Stimulated activated CD4-positive, alpha-beta T cell treated with anti-CD3 and anti-CD28 coated beads, Interleukin-15, amount 100 ng/mL, for 24 hours (primary cell): ENCODE measurements around the gene BCAR1.
"Not testable (repeated sequence)": the region's sequence is repeated elsewhere in the genome, so short reads cannot be mapped to it uniquely, and the experiment has no call there.

Experiments used
- DNase-seq: peaks from one replicate; pipeline ENCODE4 v3.0.0-alpha.2; 2020

BCAR1 gene

GRCh38 chr16:75252049-75252864 is 833 bp upstream of the BCAR1 start:
- DNase-seq, result no peak

GRCh38 chr16:75250809-75251279 is 580 bp downstream of the BCAR1 start:
- peak; percentile 33 for DNase-seq

- no peak for DNase-seq
Observed at GRCh38 chr16:75250089-75250808, 1.2 kb downstream of the BCAR1 start.

- no peak for DNase-seq
Observed at GRCh38 chr16:75249441-75249840, 2.0 kb downstream of the BCAR1 start.

DNA sequence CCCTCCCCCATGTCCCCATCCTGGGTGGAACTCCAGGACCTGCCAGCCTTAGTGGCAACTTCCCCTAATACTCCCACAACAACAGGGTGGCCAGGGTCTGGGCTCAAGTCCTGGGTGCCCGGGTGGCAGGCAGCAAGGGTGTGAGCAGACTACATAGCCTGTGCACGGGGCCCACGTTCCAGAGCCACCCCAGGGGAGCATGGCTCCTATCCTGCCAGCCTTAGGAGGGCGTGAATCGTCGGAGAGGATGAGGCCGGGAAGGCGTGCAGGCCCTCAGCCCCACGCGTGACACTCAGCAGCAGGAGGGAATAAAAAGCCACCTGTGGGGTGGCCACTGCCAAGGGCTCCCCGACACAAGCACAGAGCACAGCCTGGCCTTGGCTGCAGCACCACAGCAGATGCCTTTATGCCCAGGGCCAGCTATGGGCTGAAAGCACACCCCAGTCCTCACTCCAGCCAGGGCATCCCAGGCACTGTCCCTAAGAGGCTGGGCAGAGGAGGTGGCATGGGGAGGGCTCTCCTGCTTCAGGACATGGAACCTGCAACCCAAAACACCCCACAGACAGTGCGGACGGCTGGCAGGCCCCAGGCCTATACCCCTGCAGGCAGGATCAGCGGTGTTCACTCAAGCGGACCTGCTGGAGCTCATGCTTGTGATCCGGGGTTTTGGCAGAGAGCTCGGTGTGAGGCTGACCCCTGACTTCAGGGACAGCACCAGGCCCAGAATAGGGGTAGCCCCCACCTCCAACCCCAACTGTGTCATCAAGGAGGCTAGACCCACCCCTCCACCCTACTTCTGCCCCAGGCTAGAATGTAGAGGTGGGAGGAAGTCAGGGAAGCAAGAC is 2.7 kb downstream of the BCAR1 start:
- DNase-seq, result no peak

GRCh38 chr16:75248142-75248535 is 3.3 kb downstream of the BCAR1 start:
- no peak for DNase-seq

GRCh38 chr16:75247249-75247648 is 4.2 kb downstream of the BCAR1 start:
- DNase-seq, result no peak

GRCh38 chr16:75246504-75247205 is 4.8 kb downstream of the BCAR1 start:
- no peak for DNase-seq

DNA sequence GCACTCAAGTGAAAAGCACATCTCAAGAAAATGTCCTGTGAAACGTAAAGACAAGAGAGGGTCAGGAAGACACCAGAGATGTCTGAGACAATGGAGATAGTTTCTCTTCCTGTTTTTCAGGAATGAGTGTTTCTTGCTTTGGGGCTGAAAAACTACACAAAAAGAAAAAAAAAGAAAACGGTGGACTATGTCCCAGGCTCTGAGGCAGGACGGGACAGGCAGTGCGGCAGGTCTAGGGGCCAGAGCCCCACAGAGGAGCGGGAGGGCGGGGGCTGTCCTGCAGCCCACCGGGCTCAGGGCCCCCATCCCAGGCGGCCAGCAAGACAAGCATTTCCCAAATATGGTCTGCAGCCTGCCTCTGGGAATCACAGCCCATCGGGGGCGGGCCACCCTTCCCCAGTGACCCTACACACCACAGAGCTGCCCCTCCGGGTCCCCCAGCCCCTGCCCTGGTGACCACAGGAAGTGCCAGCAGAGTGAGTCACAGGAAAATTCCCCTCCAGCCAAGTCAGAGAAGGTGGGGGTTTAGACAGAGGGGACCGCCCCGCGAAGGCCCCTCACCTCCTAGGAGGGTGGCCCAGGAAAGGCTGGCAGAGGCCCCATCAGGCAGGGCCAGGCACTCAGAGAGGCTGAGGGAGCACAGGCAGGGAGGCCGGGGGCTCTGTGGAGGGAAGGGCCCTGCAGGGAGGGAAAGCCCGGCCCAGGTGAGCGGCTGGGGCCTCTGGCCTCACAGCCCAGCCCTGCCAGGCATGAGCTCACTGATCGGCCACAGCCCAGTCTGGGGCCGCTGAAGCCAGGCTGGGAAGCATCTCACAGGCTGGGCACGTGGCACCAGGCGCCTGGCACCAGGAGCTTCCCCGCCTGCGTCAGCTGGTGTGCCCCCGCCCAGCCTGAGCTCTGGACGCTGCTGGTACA is 6.3 kb downstream of the BCAR1 start:
- no peak for DNase-seq

- DNase-seq, result no peak
Observed at GRCh38 chr16:75244225-75244809, 7.1 kb downstream of the BCAR1 start.

- DNase-seq, result no peak
Observed at GRCh38 chr16:75243667-75244224, 7.7 kb downstream of the BCAR1 start.

GRCh38 chr16:75242436-75243078 is 8.9 kb downstream of the BCAR1 start:
- not testable (repeated sequence) for DNase-seq

DNA sequence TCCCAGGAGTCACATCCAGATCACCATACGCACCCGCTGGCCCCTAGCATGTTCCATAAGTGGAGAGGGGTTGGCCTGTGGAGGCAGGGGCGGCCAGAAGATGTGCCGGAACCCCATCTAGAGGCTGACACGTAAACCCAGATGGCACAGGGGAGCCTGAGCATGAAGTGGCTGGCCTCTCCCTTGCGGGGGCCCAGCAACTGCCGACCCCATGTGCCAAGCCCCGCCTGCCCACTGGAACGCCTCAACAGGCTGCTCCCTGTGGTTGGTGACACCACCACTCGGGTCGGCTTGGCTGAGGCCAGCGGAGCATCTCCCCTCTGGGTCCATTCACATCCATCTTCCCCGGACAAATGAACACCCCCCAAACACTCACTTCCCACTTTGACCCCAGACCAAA is 9.5 kb downstream of the BCAR1 start:
- DNase-seq, result no peak

- DNase-seq, result no peak
Observed at GRCh38 chr16:75241412-75241811, 10.0 kb downstream of the BCAR1 start.

DNA sequence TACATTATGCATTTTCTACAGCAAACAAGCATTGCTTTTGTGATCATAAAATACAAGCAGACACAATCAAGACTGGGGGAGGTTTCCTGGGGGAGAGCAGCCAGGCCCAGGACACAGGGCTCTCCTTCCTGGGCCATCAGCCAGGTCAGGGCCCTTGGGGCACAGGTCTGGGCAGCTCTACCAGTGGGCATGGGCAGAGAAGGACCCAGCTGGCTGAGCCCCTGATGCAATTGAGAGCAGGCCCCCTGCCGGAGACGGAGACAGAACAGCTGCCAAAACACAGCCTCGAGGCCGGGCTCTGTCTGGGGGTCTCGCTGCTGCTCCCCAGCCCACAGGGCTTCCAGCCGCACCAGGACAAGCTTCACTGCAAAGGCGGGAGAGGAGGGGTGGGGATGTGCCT is 10.8 kb downstream of the BCAR1 start:
- DNase-seq, result not testable (repeated sequence)

- no peak for DNase-seq
Observed at GRCh38 chr16:75239542-75240122, 11.8 kb downstream of the BCAR1 start.

DNA sequence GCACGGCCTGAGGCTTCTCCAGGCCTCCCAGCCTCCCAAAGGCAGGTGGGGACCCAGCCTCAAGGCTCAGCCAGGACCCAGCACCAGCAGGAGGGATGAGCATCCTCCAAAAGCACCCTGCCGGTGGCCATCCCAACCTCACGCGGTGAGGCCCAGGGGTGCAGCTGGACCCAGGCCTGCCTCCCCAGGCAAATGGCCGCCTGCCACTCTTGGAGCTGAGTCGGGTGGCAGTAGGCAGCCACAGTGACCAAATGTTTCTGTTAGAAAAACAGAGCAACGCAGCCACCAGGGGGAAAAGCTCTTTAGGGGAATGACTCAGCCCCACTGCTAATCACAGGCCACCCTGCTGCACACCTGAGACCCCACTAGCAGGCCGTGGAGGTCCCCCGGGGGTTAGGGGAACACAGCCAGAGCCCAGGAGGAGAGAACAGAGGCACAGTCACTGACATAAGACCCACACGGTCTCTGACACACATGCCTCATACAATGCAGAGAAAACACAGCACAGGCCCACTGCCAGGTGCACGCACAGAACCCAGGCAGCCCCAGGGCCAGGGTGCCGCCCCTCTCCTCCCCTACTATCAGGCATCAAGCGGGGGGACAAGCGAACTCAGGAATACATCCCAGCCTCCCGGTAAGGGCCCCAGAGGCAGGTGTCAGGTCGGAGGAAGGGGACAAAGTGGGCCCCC is 12.4 kb downstream of the BCAR1 start:
- DNase-seq, result no peak

DNA sequence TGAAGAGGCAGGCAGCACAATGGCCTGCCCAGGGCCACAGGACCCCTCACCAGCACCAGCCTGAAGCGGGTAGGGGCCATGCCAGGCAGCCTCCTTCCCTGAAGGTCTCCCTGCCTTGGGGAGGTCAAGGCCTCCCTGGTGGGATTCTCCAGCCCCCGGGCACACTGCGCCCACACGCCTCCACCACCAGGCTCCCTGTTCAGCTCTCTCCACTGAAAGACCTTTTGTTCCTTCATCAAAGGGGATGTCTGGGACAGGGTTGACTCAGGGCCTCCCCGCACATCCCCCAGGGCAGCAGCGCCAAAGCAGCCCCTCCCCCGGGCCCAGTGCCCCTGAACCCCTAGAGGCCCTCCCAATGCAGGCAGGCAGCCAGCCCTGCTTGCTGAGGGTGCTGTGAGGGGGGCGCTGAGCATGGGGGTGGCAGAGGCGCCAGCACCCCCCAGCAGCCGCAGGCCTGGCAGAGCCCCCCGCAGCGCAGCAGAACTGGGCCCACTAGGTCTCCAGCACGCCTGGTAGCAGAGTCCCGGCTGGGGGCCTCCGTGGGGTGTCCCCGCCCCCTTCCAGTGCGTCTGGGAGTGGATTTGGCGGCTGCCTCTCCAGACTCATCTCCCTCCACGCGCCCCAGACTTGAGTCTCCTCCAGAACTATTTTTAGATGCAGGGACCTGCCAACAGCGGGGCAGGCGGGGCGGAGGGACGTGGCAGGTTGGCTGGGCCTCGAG is 13.1 kb downstream of the BCAR1 start:
- DNase-seq, result no peak
